Progenitor cell of endocrine pancreas (in vitro differentiated cells): ENCODE results near the gene OTUD5. TPM values are rescaled to one million over a fixed set of nuclear protein-coding genes. Genes with fewer than 3 reads are reported as not detected.

Experiments
- DNase-seq: peaks from one replicate; pipeline ENCODE4 v3.0.0; 2021; ENCODE audit warnings: low spot score; ENCODE audit not compliant: unreplicated experiment
- H3K27ac Mint-ChIP-seq: 2 replicates; pipeline ENCODE4 v1.8.0; 2021; ENCODE audit warnings: mild to moderate bottlenecking, moderate library complexity, mixed read lengths
- H3K27me3 Mint-ChIP-seq: 2 replicates; pipeline ENCODE4 v1.8.0; 2021; ENCODE audit warnings: mixed read lengths
- H3K36me3 Mint-ChIP-seq: 2 replicates; pipeline ENCODE4 v1.8.0; 2022; ENCODE audit warnings: mixed read lengths; ENCODE audit not compliant: insufficient read depth
- H3K4me1 Mint-ChIP-seq: 2 replicates; pipeline ENCODE4 v1.8.0; 2021; ENCODE audit warnings: low read depth, mixed read lengths
- H3K4me3 Mint-ChIP-seq: 2 replicates; pipeline ENCODE4 v1.8.0; 2021; ENCODE audit warnings: low read depth, mild to moderate bottlenecking, moderate library complexity, mixed read lengths
- H3K9me3 Mint-ChIP-seq: 2 replicates; pipeline ENCODE4 v1.8.0; 2021; ENCODE audit warnings: low read depth, mixed read lengths
- CTCF ChIP-seq: fragments of 200-600 bp; sonication (generic); IDR thresholded peaks from one replicate; pipeline ENCODE4 v1.5.0; 2021; ENCODE audit warnings: antibody characterized with exemption, mild to moderate bottlenecking; ENCODE audit not compliant: unreplicated experiment
- total RNA-seq: library from RNA; stranded (reverse); gene quantifications from 2 replicates; pipeline ENCODE4 v1.2.1, GENCODE V29; 2021

The OTUD5 gene
- total RNA-seq, 1 donor from 2014 or later, result 53.3 TPM

GRCh38 chrX:48914593-48915493 is 42.6 kb downstream of the OTUD5 start:
- no peak overlapping the region for H3K4me3 Mint-ChIP-seq
- H3K27me3 Mint-ChIP-seq, result no peaks in the 10 kb centered on the region
- H3K9me3 Mint-ChIP-seq, result peaks cover 12% of the 10 kb centered on the region
- H3K36me3 Mint-ChIP-seq, result peaks cover 11% of the 10 kb centered on the region
- peaks cover 35% of the 10 kb centered on the region for H3K4me1 Mint-ChIP-seq
- peak overlapping the region; percentile 5 for H3K27ac Mint-ChIP-seq
- no peak for TF ChIP-seq CTCF
- DNase-seq, result no peak

- Mint-ChIP-seq H3K4me1 (peaks cover 29% of the 10 kb centered on the region), H3K9me3 (peaks cover 9% of the 10 kb centered on the region), H3K36me3 (peaks cover 11% of the 10 kb centered on the region), H3K4me3 (no peak overlapping the region), H3K27me3 (no peaks in the 10 kb centered on the region), H3K27ac (no peak overlapping the region)
- TF ChIP-seq CTCF, result no peak
- DNase-seq, result no peak
These were observed 43.6 kb downstream of the OTUD5 start for GRCh38 chrX:48913605-48914366.

- Mint-ChIP-seq H3K4me1 (peaks cover 20% of the 10 kb centered on the region), H3K27ac (peak within 1 kb of the TSS; percentile 97), H3K4me3 (peak within 1 kb of the TSS; percentile 88), H3K27me3 (no peaks in the 10 kb centered on the region), H3K36me3 (peaks cover 10% of the 10 kb centered on the region), H3K9me3 (peaks cover 8% of the 10 kb centered on the region)
- no peak for TF ChIP-seq CTCF
- peak; percentile 56 for DNase-seq
These were observed 45.8 kb downstream of the OTUD5 start, which contains the start of gene SLC35A2 for GRCh38 chrX:48911412-48912182. TSS of gene SLC35A2 (minus strand) at chrX:48911646. CDS start at chrX:48911636, 10 bp downstream.

- Mint-ChIP-seq H3K27ac (peak overlapping the region; percentile 97), H3K4me1 (peaks cover 18% of the 10 kb centered on the region), H3K27me3 (no peaks in the 10 kb centered on the region), H3K36me3 (peaks cover 10% of the 10 kb centered on the region), H3K9me3 (peaks cover 8% of the 10 kb centered on the region), H3K4me3 (peak overlapping the region; percentile 88)
- no peak for TF ChIP-seq CTCF
- DNase-seq, result no peak
These were observed 46.4 kb downstream of the OTUD5 start for GRCh38 chrX:48910926-48911411.
